ENCODE results near the gene PLA2G6.

DNA sequence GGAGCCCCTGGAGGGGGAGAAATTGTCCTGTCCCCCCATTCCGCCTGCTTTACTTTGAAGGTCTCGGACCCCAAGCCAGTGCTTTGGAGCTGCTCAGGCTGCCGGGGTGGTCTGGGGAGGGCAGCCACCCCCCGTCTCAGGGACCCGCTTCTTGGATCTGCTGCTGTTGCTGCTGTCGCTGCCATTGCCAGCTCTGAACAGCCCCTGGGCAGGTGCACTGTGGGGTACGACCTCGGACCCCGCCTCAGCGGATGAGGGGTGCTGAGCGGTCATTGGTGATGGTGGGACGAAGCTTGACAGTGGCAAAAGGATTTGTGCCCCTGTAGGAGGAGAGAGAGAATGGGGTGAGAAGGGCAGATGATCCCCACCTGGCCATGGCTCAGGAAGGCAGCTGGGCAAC lies 96.6 kb downstream of the PLA2G6 start:
- TF ChIP-seq, protein P1, sequence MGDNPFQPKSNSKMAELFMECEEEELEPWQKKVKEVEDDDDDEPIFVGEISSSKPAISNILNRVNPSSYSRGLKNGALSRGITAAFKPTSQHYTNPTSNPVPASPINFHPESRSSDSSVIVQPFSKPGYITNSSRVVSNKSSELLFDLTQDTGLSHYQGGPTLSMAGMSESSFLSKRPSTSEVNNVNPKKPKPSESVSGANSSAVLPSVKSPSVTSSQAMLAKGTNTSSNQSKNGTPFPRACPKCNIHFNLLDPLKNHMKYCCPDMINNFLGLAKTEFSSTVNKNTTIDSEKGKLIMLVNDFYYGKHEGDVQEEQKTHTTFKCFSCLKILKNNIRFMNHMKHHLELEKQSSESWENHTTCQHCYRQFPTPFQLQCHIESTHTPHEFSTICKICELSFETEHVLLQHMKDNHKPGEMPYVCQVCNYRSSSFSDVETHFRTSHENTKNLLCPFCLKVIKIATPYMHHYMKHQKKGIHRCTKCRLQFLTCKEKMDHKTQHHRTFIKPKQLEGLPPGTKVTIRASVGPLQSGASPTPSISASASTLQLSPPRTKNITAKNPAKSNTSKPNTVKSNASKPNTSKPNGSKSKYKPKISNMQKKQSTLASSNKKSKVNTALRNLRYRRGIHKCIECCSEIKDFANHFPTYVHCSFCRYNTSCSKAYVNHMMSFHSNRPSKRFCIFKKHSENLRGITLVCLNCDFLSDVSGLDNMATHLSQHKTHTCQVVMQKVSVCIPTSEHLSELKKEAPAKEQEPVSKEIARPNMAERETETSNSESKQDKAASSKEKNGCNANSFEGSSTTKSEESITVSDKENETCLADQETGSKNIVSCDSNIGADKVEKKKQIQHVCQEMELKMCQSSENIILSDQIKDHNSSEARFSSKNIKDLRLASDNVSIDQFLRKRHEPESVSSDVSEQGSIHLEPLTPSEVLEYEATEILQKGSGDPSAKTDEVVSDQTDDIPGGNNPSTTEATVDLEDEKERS (tag by site-specific recombination; IDR thresholded peaks at IDR 0.05), result no peak
- TF ChIP-seq, protein P2, sequence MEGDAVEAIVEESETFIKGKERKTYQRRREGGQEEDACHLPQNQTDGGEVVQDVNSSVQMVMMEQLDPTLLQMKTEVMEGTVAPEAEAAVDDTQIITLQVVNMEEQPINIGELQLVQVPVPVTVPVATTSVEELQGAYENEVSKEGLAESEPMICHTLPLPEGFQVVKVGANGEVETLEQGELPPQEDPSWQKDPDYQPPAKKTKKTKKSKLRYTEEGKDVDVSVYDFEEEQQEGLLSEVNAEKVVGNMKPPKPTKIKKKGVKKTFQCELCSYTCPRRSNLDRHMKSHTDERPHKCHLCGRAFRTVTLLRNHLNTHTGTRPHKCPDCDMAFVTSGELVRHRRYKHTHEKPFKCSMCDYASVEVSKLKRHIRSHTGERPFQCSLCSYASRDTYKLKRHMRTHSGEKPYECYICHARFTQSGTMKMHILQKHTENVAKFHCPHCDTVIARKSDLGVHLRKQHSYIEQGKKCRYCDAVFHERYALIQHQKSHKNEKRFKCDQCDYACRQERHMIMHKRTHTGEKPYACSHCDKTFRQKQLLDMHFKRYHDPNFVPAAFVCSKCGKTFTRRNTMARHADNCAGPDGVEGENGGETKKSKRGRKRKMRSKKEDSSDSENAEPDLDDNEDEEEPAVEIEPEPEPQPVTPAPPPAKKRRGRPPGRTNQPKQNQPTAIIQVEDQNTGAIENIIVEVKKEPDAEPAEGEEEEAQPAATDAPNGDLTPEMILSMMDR (tag by site-specific recombination; IDR thresholded peaks at IDR 0.05), result no peak
- no peak for TF ChIP-seq ZNF274 (IDR thresholded peaks at IDR 0.05; ENCODE audit: low read length)
- TF ChIP-seq ZNF274 (tag by site-specific recombination; IDR thresholded peaks at IDR 0.05; ENCODE audit: borderline replicate concordance), result no peak
- no peak for TF ChIP-seq ZNF140 (tag by site-specific recombination; IDR thresholded peaks at IDR 0.05)
- no peak for TF ChIP-seq ZNF24 (tag by site-specific recombination; IDR thresholded peaks at IDR 0.05)
- TF ChIP-seq ZNF223 (tag by site-specific recombination; IDR thresholded peaks at IDR 0.05), result no peak
